ENCODE results near the gene KIF16B. TPM values are rescaled to one million over a fixed set of nuclear protein-coding genes. Genes with fewer than 3 reads are reported as not detected.

Gene KIF16B
- total RNA-seq, 1 experiment from 2014 or later: 15.8 TPM

- TF ChIP-seq CTCF (IDR thresholded peaks at IDR 0.05; ENCODE audit: unreplicated experiment): no peak
- H3K9me3 Mint-ChIP-seq (ENCODE audit: unreplicated experiment): no peaks in the 10 kb centered on the region
- no peak overlapping the region for H3K27ac Mint-ChIP-seq (ENCODE audit: low read depth, unreplicated experiment)
- ChIA-PET POLR2A (interaction anchor here (0.7 kb wide), 1 partner anchor 34 kb away, joined by 3 read pairs; the partner anchor contains the start of gene KIF16B), CTCF (interaction anchor here (0.6 kb wide), 2 partner anchors 104 to 1741 kb away, joined by 3 to 4 read pairs; no protein-coding TSS in a partner anchor)
- intact Hi-C loops (cut with micrococcal nuclease): no loop called here
- no TSS peak for BruUV-seq (replicated peaks)
- no peak overlapping the region for H3K4me3 Mint-ChIP-seq (ENCODE audit: unreplicated experiment)
- DNase-seq (ENCODE audit: unreplicated experiment): no peak
- no peaks in the 10 kb centered on the region for H3K36me3 Mint-ChIP-seq (ENCODE audit: insufficient read depth, unreplicated experiment)
- peaks cover 7% of the 10 kb centered on the region for H3K4me1 Mint-ChIP-seq (ENCODE audit: insufficient read depth, unreplicated experiment)
- H3K27me3 Mint-ChIP-seq (ENCODE audit: insufficient read depth, unreplicated experiment): no peaks in the 10 kb centered on the region
These were observed 34.5 kb downstream of the KIF16B start for GRCh38 chr20:16538779-16539178.

- Mint-ChIP-seq H3K4me1 (ENCODE audit: insufficient read depth, unreplicated experiment) (peaks cover 7% of the 10 kb centered on the region), H3K9me3 (ENCODE audit: unreplicated experiment) (no peaks in the 10 kb centered on the region), H3K4me3 (ENCODE audit: unreplicated experiment) (no peak overlapping the region), H3K27ac (ENCODE audit: low read depth, unreplicated experiment) (no peak overlapping the region), H3K36me3 (ENCODE audit: insufficient read depth, unreplicated experiment) (no peaks in the 10 kb centered on the region), H3K27me3 (ENCODE audit: insufficient read depth, unreplicated experiment) (no peaks in the 10 kb centered on the region)
- ChIA-PET CTCF (interaction anchor here (1.1 kb wide), 1 partner anchor 62 kb away, joined by 3 read pairs; no protein-coding TSS in a partner anchor), POLR2A (no interaction called here)
- BruUV-seq (replicated peaks): no TSS peak
- TF ChIP-seq CTCF (IDR thresholded peaks at IDR 0.05; ENCODE audit: unreplicated experiment): no peak
- DNase-seq (ENCODE audit: unreplicated experiment): no peak
- intact Hi-C loops (cut with micrococcal nuclease): no loop called here
These were observed 35.3 kb downstream of the KIF16B start for GRCh38 chr20:16537918-16538317.

GRCh38 chr20:16537025-16537665, 36.1 kb downstream of the KIF16B start:
- no peak overlapping the region for H3K27ac Mint-ChIP-seq (ENCODE audit: low read depth, unreplicated experiment)
- POLR2A ChIA-PET: interaction anchor here (1.0 to 1.3 kb wide), 2 partner anchors 9 to 11 kb away, joined by 3 to 6 read pairs; no protein-coding TSS in a partner anchor
- intact Hi-C loops (cut with micrococcal nuclease): no loop called here
- CTCF ChIA-PET: interaction anchor here (0.6 to 1.1 kb wide), 2 partner anchors 23 to 61 kb away, joined by 3 read pairs; no protein-coding TSS in a partner anchor
- BruUV-seq (replicated peaks): no TSS peak
- no peaks in the 10 kb centered on the region for H3K9me3 Mint-ChIP-seq (ENCODE audit: unreplicated experiment)
- H3K36me3 Mint-ChIP-seq (ENCODE audit: insufficient read depth, unreplicated experiment): no peaks in the 10 kb centered on the region
- H3K4me1 Mint-ChIP-seq (ENCODE audit: insufficient read depth, unreplicated experiment): peaks cover 1% of the 10 kb centered on the region
- no peak for DNase-seq (ENCODE audit: unreplicated experiment)
- no peak overlapping the region for H3K4me3 Mint-ChIP-seq (ENCODE audit: unreplicated experiment)
- no peaks in the 10 kb centered on the region for H3K27me3 Mint-ChIP-seq (ENCODE audit: insufficient read depth, unreplicated experiment)
- no peak for TF ChIP-seq CTCF (IDR thresholded peaks at IDR 0.05; ENCODE audit: unreplicated experiment)

GRCh38 chr20:16535277-16535676, 38.0 kb downstream of the KIF16B start:
- CTCF ChIA-PET: interaction anchor here (0.6 kb wide), 1 partner anchor 105 kb away, joined by 3 read pairs; no protein-coding TSS in a partner anchor
- POLR2A ChIA-PET: no interaction called here
- Mint-ChIP-seq H3K27me3 (ENCODE audit: insufficient read depth, unreplicated experiment) (no peaks in the 10 kb centered on the region), H3K27ac (ENCODE audit: low read depth, unreplicated experiment) (no peak overlapping the region), H3K9me3 (ENCODE audit: unreplicated experiment) (no peaks in the 10 kb centered on the region), H3K4me1 (ENCODE audit: insufficient read depth, unreplicated experiment) (peaks cover 2% of the 10 kb centered on the region), H3K36me3 (ENCODE audit: insufficient read depth, unreplicated experiment) (no peaks in the 10 kb centered on the region), H3K4me3 (ENCODE audit: unreplicated experiment) (no peak overlapping the region)
- DNase-seq (ENCODE audit: unreplicated experiment): no peak
- intact Hi-C loops (cut with micrococcal nuclease): no loop called here
- BruUV-seq (replicated peaks): no TSS peak
- TF ChIP-seq CTCF (IDR thresholded peaks at IDR 0.05; ENCODE audit: unreplicated experiment): no peak

Measured in MCF 10A (cell line).